Neural cell (in vitro differentiated cells): ENCODE results near the gene ARHGAP24. TPM values are rescaled to one million over a fixed set of nuclear protein-coding genes. Genes with fewer than 3 reads are reported as not detected.

Source experiments
- H2AFZ ChIP-seq: fragments of 200-600, 300-800 bp; sonication (generic), shearing (Covaris generic); 2 replicates; pipeline ENCODE4 v1.6.0; 2014; ENCODE audit warnings: low read depth, mild to moderate bottlenecking, antibody characterized with exemption, low read length, moderate library complexity
- H3F3A ChIP-seq: fragments of 200-600 bp; shearing (Covaris generic); 2 replicates; pipeline ENCODE4 v1.6.1; 2016; ENCODE audit warnings: mild to moderate bottlenecking, moderate library complexity, mixed read lengths, antibody characterized with exemption, low read length; ENCODE audit not compliant: insufficient read depth, poor library complexity, severe bottlenecking
- H3K27ac ChIP-seq: fragments of 200-600, 300-800 bp; sonication (generic), shearing (Covaris generic); 2 replicates; pipeline ENCODE4 v1.5.1; 2014; ENCODE audit warnings: mild to moderate bottlenecking, low read length, moderate library complexity
- H3K27me3 ChIP-seq: fragments of 300-800, 200-600 bp; sonication (generic), shearing (Covaris generic); 2 replicates; pipeline ENCODE4 v1.6.0; 2014; ENCODE audit warnings: mild to moderate bottlenecking, low read depth, low read length, moderate library complexity; ENCODE audit not compliant: insufficient read depth
- H3K36me3 ChIP-seq: fragments of 300-800, 200-600 bp; sonication (generic), shearing (Covaris generic); 2 replicates; pipeline ENCODE4 v1.5.1; 2014; ENCODE audit warnings: mild to moderate bottlenecking, antibody characterized with exemption, low read length, moderate library complexity; ENCODE audit not compliant: insufficient read depth
- H3K4me2 ChIP-seq: fragments of 300-800, 200-600 bp; sonication (generic), shearing (Covaris generic); 2 replicates; pipeline ENCODE4 v1.6.0; 2014; ENCODE audit warnings: mild to moderate bottlenecking, low read length
- H3K4me3 ChIP-seq: fragments of 300-800, 200-600 bp; sonication (generic), shearing (Covaris generic); 2 replicates; pipeline ENCODE4 v1.5.1; 2014; ENCODE audit warnings: mild to moderate bottlenecking, low read length, moderate library complexity
- H3K79me2 ChIP-seq: fragments of 200-600 bp; shearing (Covaris generic); replicated peaks from 2 replicates; pipeline ENCODE4 v1.6.0; 2014; ENCODE audit warnings: mild to moderate bottlenecking, low read length, moderate library complexity; ENCODE audit not compliant: insufficient read depth
- H3K9ac ChIP-seq: fragments of 300-800, 200-600 bp; sonication (generic), shearing (Covaris generic); 2 replicates; pipeline ENCODE4 v1.6.1; 2016; ENCODE audit warnings: mild to moderate bottlenecking, low read length, mixed read lengths
- H3K9me2 ChIP-seq: fragments of 200-600 bp; shearing (Covaris generic); 2 replicates; pipeline ENCODE4 v1.6.1; 2016; ENCODE audit warnings: mild to moderate bottlenecking, low read length, mixed read lengths; ENCODE audit not compliant: insufficient read depth
- H3K9me3 ChIP-seq: fragments of 200-600, 300-800 bp; sonication (generic), shearing (Covaris generic); 2 replicates; pipeline ENCODE4 v1.6.1; 2016; ENCODE audit warnings: mild to moderate bottlenecking, mixed run types, low read length, moderate library complexity, mixed read lengths
- H4K20me1 ChIP-seq: fragments of 200-600 bp; shearing (Covaris generic); 2 replicates; pipeline ENCODE4 v1.6.1; 2016; ENCODE audit warnings: mild to moderate bottlenecking, mixed run types; ENCODE audit not compliant: insufficient read depth
- CTCF ChIP-seq: fragments of 450-650 bp; IDR thresholded peaks from 2 replicates; pipeline ENCODE4 v1.5.1; 2014; ENCODE audit warnings: antibody characterized with exemption, mild to moderate bottlenecking, moderate library complexity; ENCODE audit not compliant: poor library complexity, severe bottlenecking
- EP300 ChIP-seq: fragments of 450-650 bp; conservative IDR thresholded peaks from 2 replicates; pipeline ENCODE4 v1.6.1; 2014; ENCODE audit warnings: antibody characterized with exemption, mild to moderate bottlenecking, moderate library complexity; ENCODE audit not compliant: poor library complexity, severe bottlenecking
- EZH2 ChIP-seq: fragments of 200-600, 300-800 bp; shearing (Covaris generic), sonication (generic); IDR thresholded peaks from 2 replicates; pipeline ENCODE4 v1.6.1; 2014; ENCODE audit warnings: antibody characterized with exemption, low read length, borderline replicate concordance, mild to moderate bottlenecking; ENCODE audit not compliant: insufficient read depth, poor library complexity, severe bottlenecking
- MXI1 ChIP-seq: fragments of 450-650 bp; conservative IDR thresholded peaks from 2 replicates; pipeline ENCODE4 v1.6.1; 2014; ENCODE audit warnings: antibody characterized with exemption, mild to moderate bottlenecking; ENCODE audit not compliant: poor library complexity, severe bottlenecking
- POLR2AphosphoS5 ChIP-seq: IDR thresholded peaks from 2 replicates; pipeline ENCODE4 v1.6.1; 2012
- RAD21 ChIP-seq: fragments of 450-650 bp; conservative IDR thresholded peaks from 2 replicates; pipeline ENCODE4 v1.6.1; 2014; ENCODE audit warnings: antibody characterized with exemption, mild to moderate bottlenecking, moderate library complexity
- SMC3 ChIP-seq: fragments of 450-650 bp; conservative IDR thresholded peaks from 2 replicates; pipeline ENCODE4 v1.6.1; 2014; ENCODE audit warnings: antibody characterized with exemption, mild to moderate bottlenecking, moderate library complexity; ENCODE audit not compliant: poor library complexity
- TAF1 ChIP-seq: IDR thresholded peaks from 2 replicates; pipeline ENCODE4 v1.6.1; 2012; ENCODE audit warnings: low read depth
- polyA plus RNA-seq: library from polyadenylated mRNA; depleted of rRNA; stranded (reverse); fragments of >200 nt; gene quantifications from 2 replicates; pipeline ENCODE4 v1.2.3, GENCODE V29; 2014
- TF ChIP-seq, protein P1 (sequence below): IDR thresholded peaks from 2 replicates; pipeline ENCODE4 v1.6.1; 2012; ENCODE audit warnings: borderline replicate concordance

The ARHGAP24 gene
- polyA plus RNA-seq, 1 donor from 2014 or later: 2.9 TPM

DNA sequence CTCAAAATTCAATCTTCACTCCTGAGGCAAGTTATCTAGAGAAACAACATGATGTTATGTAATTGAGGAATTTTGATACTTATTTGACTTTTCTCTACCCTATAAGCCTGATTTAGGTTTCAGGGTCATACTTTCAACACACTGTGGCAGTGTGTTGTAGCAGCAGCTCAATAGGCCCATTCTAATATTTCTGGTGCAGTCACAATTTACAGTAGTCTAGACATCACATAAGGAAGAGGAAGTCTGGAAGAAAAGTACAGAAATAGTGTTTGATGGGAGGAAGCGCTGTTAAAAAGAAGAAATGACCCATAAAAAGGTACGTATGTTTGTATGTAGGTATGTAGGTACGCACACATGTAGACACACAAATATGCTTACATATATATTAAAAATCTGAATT, 194.3 kb downstream of the ARHGAP24 start:
- TF ChIP-seq SMC3: no peak
- TF ChIP-seq, protein P1, sequence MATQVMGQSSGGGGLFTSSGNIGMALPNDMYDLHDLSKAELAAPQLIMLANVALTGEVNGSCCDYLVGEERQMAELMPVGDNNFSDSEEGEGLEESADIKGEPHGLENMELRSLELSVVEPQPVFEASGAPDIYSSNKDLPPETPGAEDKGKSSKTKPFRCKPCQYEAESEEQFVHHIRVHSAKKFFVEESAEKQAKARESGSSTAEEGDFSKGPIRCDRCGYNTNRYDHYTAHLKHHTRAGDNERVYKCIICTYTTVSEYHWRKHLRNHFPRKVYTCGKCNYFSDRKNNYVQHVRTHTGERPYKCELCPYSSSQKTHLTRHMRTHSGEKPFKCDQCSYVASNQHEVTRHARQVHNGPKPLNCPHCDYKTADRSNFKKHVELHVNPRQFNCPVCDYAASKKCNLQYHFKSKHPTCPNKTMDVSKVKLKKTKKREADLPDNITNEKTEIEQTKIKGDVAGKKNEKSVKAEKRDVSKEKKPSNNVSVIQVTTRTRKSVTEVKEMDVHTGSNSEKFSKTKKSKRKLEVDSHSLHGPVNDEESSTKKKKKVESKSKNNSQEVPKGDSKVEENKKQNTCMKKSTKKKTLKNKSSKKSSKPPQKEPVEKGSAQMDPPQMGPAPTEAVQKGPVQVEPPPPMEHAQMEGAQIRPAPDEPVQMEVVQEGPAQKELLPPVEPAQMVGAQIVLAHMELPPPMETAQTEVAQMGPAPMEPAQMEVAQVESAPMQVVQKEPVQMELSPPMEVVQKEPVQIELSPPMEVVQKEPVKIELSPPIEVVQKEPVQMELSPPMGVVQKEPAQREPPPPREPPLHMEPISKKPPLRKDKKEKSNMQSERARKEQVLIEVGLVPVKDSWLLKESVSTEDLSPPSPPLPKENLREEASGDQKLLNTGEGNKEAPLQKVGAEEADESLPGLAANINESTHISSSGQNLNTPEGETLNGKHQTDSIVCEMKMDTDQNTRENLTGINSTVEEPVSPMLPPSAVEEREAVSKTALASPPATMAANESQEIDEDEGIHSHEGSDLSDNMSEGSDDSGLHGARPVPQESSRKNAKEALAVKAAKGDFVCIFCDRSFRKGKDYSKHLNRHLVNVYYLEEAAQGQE: no peak
- no peak for TF ChIP-seq TAF1

GRCh38 chr4:85669992-85670548, 195.1 kb downstream of the ARHGAP24 start:
- no peak overlapping the region for H2AFZ ChIP-seq
- no peaks in the 10 kb centered on the region for H3K36me3 ChIP-seq

More for the DNA sequence above, 194.3 kb downstream of the ARHGAP24 start:
- Histone ChIP-seq H3K4me3 (no peak overlapping the region), H3K36me3 (no peaks in the 10 kb centered on the region), H3K9me2 (no peaks in the 10 kb centered on the region), H3F3A (no peaks in the 10 kb centered on the region), H3K9ac (no peak overlapping the region), H4K20me1 (no peaks in the 10 kb centered on the region), H2AFZ (no peak overlapping the region), H3K79me2 (no peaks in the 10 kb centered on the region), H3K9me3 (no peaks in the 10 kb centered on the region), H3K4me2 (no peak overlapping the region), H3K27ac (no peak overlapping the region), H3K27me3 (no peaks in the 10 kb centered on the region)

More at GRCh38 chr4:85669992-85670548, 195.1 kb downstream of the ARHGAP24 start:
- no peak overlapping the region for H3K9ac ChIP-seq
- H3K4me2 ChIP-seq: no peak overlapping the region
- no peaks in the 10 kb centered on the region for H3K79me2 ChIP-seq
- no peaks in the 10 kb centered on the region for H3K9me3 ChIP-seq
- H3K9me2 ChIP-seq: no peaks in the 10 kb centered on the region
- no peak overlapping the region for H3K27ac ChIP-seq
- no peaks in the 10 kb centered on the region for H4K20me1 ChIP-seq
- H3K27me3 ChIP-seq: no peaks in the 10 kb centered on the region
- H3F3A ChIP-seq: no peaks in the 10 kb centered on the region
- H3K4me3 ChIP-seq: no peak overlapping the region
- TF ChIP-seq POLR2AphosphoS5 (no peak), CTCF (no peak), RAD21 (no peak), SMC3 (no peak), TAF1 (no peak), MXI1 (no peak), EZH2 (no peak), EP300 (no peak)
- TF ChIP-seq, protein P1: no peak
